CD4-positive, alpha-beta T cell treated with Interleukin-17A for 1 hour (primary cell): Measurements from ENCODE around the gene CFAP69.
"Not testable (repeated sequence)": the region's sequence is repeated elsewhere in the genome, so short reads cannot be mapped to it uniquely, and the experiment has no call there.

Experiments
- DNase-seq: peaks from one replicate; pipeline ENCODE4 v3.0.0-alpha.2; 2020

Gene CFAP69

GRCh38 chr7:90276033-90276728 lies 31.2 kb downstream of the CFAP69 start:
- no peak for DNase-seq

- DNase-seq, result no peak
Observed at GRCh38 chr7:90288154-90288553, 43.2 kb downstream of the CFAP69 start.

DNA sequence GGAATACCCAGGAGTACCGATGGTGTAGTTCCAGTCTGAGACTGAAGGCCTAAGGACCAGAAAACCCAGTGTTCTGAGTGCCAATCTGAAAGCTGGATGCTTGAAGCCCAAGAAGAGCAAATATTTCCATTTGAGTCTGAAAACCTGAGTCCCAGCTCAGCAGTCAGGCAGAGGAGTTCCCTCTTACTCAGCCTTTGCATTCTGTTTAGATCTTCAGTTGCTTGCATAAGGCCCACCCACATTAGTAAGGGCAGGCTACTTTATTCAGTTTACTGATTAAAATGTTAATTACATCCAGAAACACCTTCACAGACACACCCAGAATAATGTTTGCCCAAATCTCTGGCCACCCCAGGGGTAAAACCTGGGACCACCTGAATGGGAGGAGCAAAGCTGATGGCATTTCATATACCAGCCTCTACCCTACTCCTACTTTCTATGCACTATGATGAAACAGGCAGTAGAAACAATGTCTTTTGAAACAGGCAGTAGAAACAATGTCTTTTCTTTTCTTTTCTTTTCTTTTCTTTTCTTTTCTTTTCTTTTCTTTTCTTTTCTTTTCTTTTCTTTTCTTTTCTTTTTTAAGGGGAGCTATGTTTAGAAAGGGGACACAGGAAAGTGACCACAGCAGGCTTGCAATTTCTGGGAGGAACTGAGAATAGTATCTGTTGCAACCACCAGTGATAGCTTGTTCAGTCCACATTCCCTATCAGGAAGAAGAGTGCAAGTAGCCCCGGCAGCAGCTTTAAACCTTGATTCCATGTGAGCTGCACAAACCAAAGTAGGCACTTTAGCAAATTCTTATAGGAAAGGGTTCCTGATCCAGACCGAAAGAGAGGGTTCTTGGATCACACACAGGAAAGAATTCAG lies 45.5 kb downstream of the CFAP69 start:
- DNase-seq, result no peak

GRCh38 chr7:90298145-90299038 lies 53.4 kb downstream of the CFAP69 start:
- peak; percentile 18 for DNase-seq

GRCh38 chr7:90303241-90303640 lies 58.3 kb downstream of the CFAP69 start:
- no peak for DNase-seq

- DNase-seq, result no peak
Observed at GRCh38 chr7:90309872-90310271, 64.9 kb downstream of the CFAP69 start.

GRCh38 chr7:90311175-90311574 lies 66.2 kb downstream of the CFAP69 start:
- no peak for DNase-seq

DNA sequence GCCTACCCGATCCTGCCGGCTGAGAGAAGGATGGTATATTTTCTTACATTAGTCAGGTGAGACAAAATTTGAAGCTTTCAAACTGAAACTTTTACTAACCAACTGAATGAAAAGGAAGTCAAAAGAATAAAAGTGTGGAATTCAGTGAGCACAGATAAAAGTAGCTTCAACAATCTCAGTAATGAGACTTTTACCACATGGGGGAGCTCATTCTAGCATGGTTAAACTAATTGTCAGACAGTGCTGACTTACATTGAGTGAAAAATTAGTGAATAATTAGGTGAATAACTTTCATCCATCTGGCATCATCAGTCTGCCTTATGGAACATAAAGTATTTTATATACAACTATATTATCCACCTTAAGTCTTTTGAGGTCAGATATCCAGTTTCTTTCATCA lies 67.8 kb downstream of the CFAP69 start:
- peak; percentile 10 for DNase-seq

- no peak for DNase-seq
Observed at GRCh38 chr7:90313907-90314306, 68.9 kb downstream of the CFAP69 start.

DNA sequence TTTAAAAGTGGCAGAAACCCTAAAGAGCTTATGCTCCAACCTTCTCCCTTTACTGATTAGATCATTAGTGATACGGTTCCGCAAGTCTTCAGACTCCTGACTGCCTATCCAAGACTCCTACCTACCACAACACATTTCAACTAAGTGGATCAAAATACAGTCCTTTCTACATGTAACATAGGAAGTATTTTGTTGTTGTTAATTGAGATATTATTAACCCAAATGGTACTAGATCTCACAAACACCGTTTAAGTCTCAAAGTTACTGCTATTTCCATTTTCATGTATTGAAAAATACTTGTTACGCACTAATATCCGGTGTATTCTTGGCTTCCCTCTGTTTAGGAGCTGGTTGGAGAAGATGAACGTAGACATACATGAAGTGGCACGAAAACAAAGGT lies 75.0 kb downstream of the CFAP69 start:
- DNase-seq, result no peak

GRCh38 chr7:90320418-90320800 lies 75.4 kb downstream of the CFAP69 start:
- no peak for DNase-seq

DNA sequence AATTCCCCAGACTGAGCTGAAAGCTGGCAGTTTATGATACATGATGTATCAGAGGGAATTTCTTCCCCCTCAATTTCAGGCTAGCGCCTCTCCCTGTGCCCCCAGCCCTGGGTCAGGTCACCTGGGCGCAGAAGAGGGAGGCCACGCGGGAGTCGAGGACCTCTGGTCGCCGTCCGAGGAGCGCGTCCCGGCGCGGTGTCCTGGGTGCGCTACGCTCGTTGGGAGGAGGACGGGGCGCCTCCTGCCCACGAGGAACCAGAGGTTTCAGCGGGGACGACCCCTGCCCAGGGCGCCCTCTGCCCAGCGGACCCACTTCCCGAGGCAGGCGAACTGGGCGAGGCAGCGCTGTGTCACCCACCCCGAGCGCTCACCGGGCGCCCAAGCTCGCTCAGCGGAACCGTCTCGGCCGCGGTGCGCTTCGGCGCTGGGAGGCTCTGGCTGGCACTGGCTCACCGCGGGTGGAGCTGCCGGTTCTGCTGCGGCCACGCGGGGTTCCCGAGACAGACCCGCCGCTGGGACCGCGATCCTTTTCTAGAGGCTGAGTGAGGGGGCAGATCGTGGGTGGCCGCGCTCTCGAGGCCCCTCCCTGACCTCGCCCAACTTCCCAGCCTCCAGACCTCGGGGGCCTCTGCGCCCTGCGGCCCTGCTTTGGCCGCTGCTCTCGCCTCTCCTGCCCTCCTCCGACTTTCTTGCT lies 76.0 kb downstream of the CFAP69 start, which contains the start of gene FAM237B:
FAM237B (minus strand) TSS at position 504 of the 694 bp plus-strand sequence. CDS start 1,556 bp downstream, outside the sequence.
- DNase-seq, result no peak

GRCh38 chr7:90322837-90323236 lies 77.9 kb downstream of the CFAP69 start:
- DNase-seq, result no peak

- no peak for DNase-seq
Observed at GRCh38 chr7:90326500-90326899, 81.5 kb downstream of the CFAP69 start.

- DNase-seq, result no peak
Observed at GRCh38 chr7:90334193-90334843, 89.3 kb downstream of the CFAP69 start.

- not testable (repeated sequence) for DNase-seq
Observed at GRCh38 chr7:90334926-90335325, 90.0 kb downstream of the CFAP69 start.

- DNase-seq, result no peak
Observed at GRCh38 chr7:90337106-90337505, 92.1 kb downstream of the CFAP69 start.

DNA sequence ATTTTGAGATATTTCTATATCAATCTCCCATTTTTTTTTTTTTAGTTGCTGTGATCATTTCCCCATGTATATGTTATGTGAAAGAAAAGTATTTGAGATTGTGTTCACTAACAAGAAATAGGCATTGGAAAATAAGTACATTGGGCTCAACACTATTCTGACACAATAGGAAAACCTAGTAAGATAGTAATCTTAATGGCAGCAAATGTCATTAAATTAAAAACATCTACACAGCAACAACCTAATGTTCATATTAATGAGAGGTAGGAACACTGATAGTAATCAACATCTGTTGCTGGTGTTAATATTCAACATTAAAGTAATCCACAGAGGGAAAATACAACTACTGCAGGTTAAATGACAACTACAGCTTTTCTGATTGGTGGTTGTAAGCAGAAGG lies 100.0 kb downstream of the CFAP69 start:
- DNase-seq, result no peak

- DNase-seq, result no peak
Observed at GRCh38 chr7:90345595-90346335, 100.8 kb downstream of the CFAP69 start.

- peak; percentile 95 for DNase-seq
Observed at GRCh38 chr7:90346336-90347125, 101.6 kb downstream of the CFAP69 start, which contains the start of gene GTPBP10. GTPBP10 (plus strand) TSS chr7:90346716; CDS start chr7:90346742, 26 bp downstream.
